Left cardiac atrium (tissue), 4 donors: ENCODE data around the gene TNFAIP3. TPM values are rescaled to one million over a fixed set of nuclear protein-coding genes. Genes with fewer than 3 reads are reported as not detected.

ENCODE experiments used
- ATAC-seq, 2 donors: fragments of 200-7000 bp; cut with Tn5 transposase; one replicate each; pipeline ENCODE4 v1.9.1; 2020; ENCODE audit warnings: mild to moderate bottlenecking in 2 of 2, moderate library complexity in 2 of 2
- DNase-seq: peaks from one replicate; pipeline ENCODE4 v3.0.0-alpha.2; 2020
- intact Hi-C, 2 donors: fragments of 100-400 bp; cut with DNase I; formaldehyde crosslinking; loops; one replicate each; pipeline versions ENCODE4 v1.14.1 to v1.15.1; 2022 to 2023
- total RNA-seq, 2 donors: library from RNA; stranded (reverse); fragmentation: NEBNext Ultra II Directional; extraction: Animal tissue kit (Norgen Biotek cat#: 25700); gene quantifications; one replicate each; pipeline ENCODE4 v1.2.1, GENCODE V29; 2021
- donor health status: DM: no; HTN: yes; CAD: no.
- donor health status: DM: no; HTN: yes; CAD: no; lungs with severe emphysema.
- donor health status: DM: yes; HTN: yes; CAD: no.
- donor health status: Dilated cardiomyopathy.

TNFAIP3 gene
- total RNA-seq, 2 donors from 2014 or later, result 10.9 to 13.6 TPM

- DNase-seq (no peak), ATAC-seq (no peak)
- intact Hi-C loops, result loop anchor here in 1 of 2 donors (10.0 kb wide), 1 partner anchor 84 kb away; no protein-coding TSS in a partner anchor
Observed at GRCh38 chr6:137860394-137861005, 6.6 kb upstream of the TNFAIP3 start.

- intact Hi-C loops, result loop anchor here in 1 of 2 donors (10.0 kb wide), 1 partner anchor 83 kb away; no protein-coding TSS in a partner anchor
- no peak for DNase-seq
- no peak for ATAC-seq
Observed at GRCh38 chr6:137861550-137862337, 5.3 kb upstream of the TNFAIP3 start.

GRCh38 chr6:137862419-137863090 lies 4.5 kb upstream of the TNFAIP3 start:
- ATAC-seq (no peak), DNase-seq (no peak)
- intact Hi-C loops, result loop anchor here in 1 of 2 donors (10.0 kb wide), 1 partner anchor 82 kb away; no protein-coding TSS in a partner anchor

- DNase-seq (no peak), ATAC-seq (no peak)
- intact Hi-C loops, result loop anchor here in 1 of 2 donors (10.0 kb wide), 1 partner anchor 82 kb away; no protein-coding TSS in a partner anchor
Observed at GRCh38 chr6:137863091-137863797, 3.8 kb upstream of the TNFAIP3 start.

GRCh38 chr6:137864812-137865508 lies 2.1 kb upstream of the TNFAIP3 start:
- DNase-seq, result no peak
- ATAC-seq, result no peak
- intact Hi-C loops, result loop anchor here in 1 of 2 donors (5.0 to 10.0 kb wide), 2 partner anchors 80 to 158 kb away; no protein-coding TSS in a partner anchor

- ATAC-seq, result peak; percentile 7 to 12
- intact Hi-C loops, result loop anchor here (2.0 to 10.0 kb wide), 3 partner anchors 78 to 162 kb away; no protein-coding TSS in a partner anchor
Observed at GRCh38 chr6:137866200-137866913, 702 bp upstream of the TNFAIP3 start.

GRCh38 chr6:137867685-137868509 lies 838 bp downstream of the TNFAIP3 start:
- peak; percentile 5 to 23 for ATAC-seq

More at GRCh38 chr6:137866200-137866913, 702 bp upstream of the TNFAIP3 start:
- no peak for DNase-seq

GRCh38 chr6:137868721-137869548 lies 1.9 kb downstream of the TNFAIP3 start:
- intact Hi-C loops, result loop anchor here in 1 of 2 donors (5.0 to 10.0 kb wide), 2 partner anchors 76 to 162 kb away; no protein-coding TSS in a partner anchor
- DNase-seq, result no peak
- no peak for ATAC-seq

More at GRCh38 chr6:137867685-137868509, 838 bp downstream of the TNFAIP3 start:
- intact Hi-C loops, result loop anchor here (2.0 to 10.0 kb wide), 3 partner anchors 77 to 163 kb away; no protein-coding TSS in a partner anchor
- no peak for DNase-seq

- intact Hi-C loops, result loop anchor here (5.0 to 10.0 kb wide), 3 partner anchors 75 to 162 kb away; no protein-coding TSS in a partner anchor
- ATAC-seq, result no peak
- DNase-seq, result no peak
Observed at GRCh38 chr6:137869549-137870307, 2.7 kb downstream of the TNFAIP3 start.

- intact Hi-C loops, result loop anchor here in 1 of 2 donors (5.0 kb wide), 1 partner anchor 77 kb away; no protein-coding TSS in a partner anchor
- no peak for ATAC-seq
- no peak for DNase-seq
Observed at GRCh38 chr6:137870308-137870644, 3.2 kb downstream of the TNFAIP3 start.

- ATAC-seq (no peak), DNase-seq (no peak)
- intact Hi-C loops, result loop anchor here in 1 of 2 donors (5.0 kb wide), 1 partner anchor 77 kb away; no protein-coding TSS in a partner anchor
Observed at GRCh38 chr6:137870744-137871247, 3.7 kb downstream of the TNFAIP3 start.

GRCh38 chr6:137871291-137871690 lies 4.2 kb downstream of the TNFAIP3 start:
- DNase-seq, result no peak
- intact Hi-C loops, result loop anchor here in 1 of 2 donors (5.0 kb wide), 1 partner anchor 76 kb away; no protein-coding TSS in a partner anchor
- ATAC-seq, result no peak

- no peak for DNase-seq
- no peak for ATAC-seq
- intact Hi-C loops, result loop anchor here in 1 of 2 donors (5.0 kb wide), 1 partner anchor 75 kb away; no protein-coding TSS in a partner anchor
Observed at GRCh38 chr6:137871831-137872454, 4.9 kb downstream of the TNFAIP3 start.

GRCh38 chr6:137872581-137873115 lies 5.6 kb downstream of the TNFAIP3 start:
- no peak for ATAC-seq
- no peak for DNase-seq
- intact Hi-C loops, result loop anchor here in 1 of 2 donors (5.0 kb wide), 1 partner anchor 75 kb away; no protein-coding TSS in a partner anchor
